Measurements from ENCODE around the gene CDKAL1. TPM values are rescaled to one million over a fixed set of nuclear protein-coding genes. Genes with fewer than 3 reads are reported as not detected.
"Not testable (repeated sequence)": the region's sequence is repeated elsewhere in the genome, so short reads cannot be mapped to it uniquely, and the experiment has no call there.

CDKAL1 gene
- total RNA-seq, 1 donor from 2014 or later = 13.4 TPM

GRCh38 chr6:21189759-21190158 lies 655.5 kb downstream of the CDKAL1 start:
- Histone ChIP-seq H3K4me3 (ENCODE audit: low read depth, low read length) (no peak overlapping the region), H3K27me3 (ENCODE audit: control insufficient read depth, insufficient read depth, low read length) (no peaks in the 10 kb centered on the region), H3K36me3 (ENCODE audit: control insufficient read depth, insufficient read depth, low read length) (no peaks in the 10 kb centered on the region)
- TF ChIP-seq CTCF (IDR thresholded peaks at IDR 0.05; ENCODE audit: insufficient read depth, low read length, severe bottlenecking) = no peak
- FAIRE-seq (no peak), DNase-seq (ENCODE audit: low read depth) (no peak)

GRCh38 chr6:21190701-21191100 lies 656.4 kb downstream of the CDKAL1 start:
- H3K27me3 ChIP-seq (ENCODE audit: control insufficient read depth, insufficient read depth, low read length) = no peaks in the 10 kb centered on the region
- FAIRE-seq = no peak
- H3K4me3 ChIP-seq (ENCODE audit: low read depth, low read length) = no peak overlapping the region
- DNase-seq (ENCODE audit: low read depth) = no peak
- no peak for TF ChIP-seq CTCF (IDR thresholded peaks at IDR 0.05; ENCODE audit: insufficient read depth, low read length, severe bottlenecking)
- no peaks in the 10 kb centered on the region for H3K36me3 ChIP-seq (ENCODE audit: control insufficient read depth, insufficient read depth, low read length)

GRCh38 chr6:21193790-21194475 lies 659.7 kb downstream of the CDKAL1 start:
- no peak overlapping the region for H3K4me3 ChIP-seq (ENCODE audit: low read depth, low read length)
- no peak for DNase-seq (ENCODE audit: low read depth)
- FAIRE-seq = no peak
- no peaks in the 10 kb centered on the region for H3K27me3 ChIP-seq (ENCODE audit: control insufficient read depth, insufficient read depth, low read length)
- no peak for TF ChIP-seq CTCF (IDR thresholded peaks at IDR 0.05; ENCODE audit: insufficient read depth, low read length, severe bottlenecking)
- H3K36me3 ChIP-seq (ENCODE audit: control insufficient read depth, insufficient read depth, low read length) = no peaks in the 10 kb centered on the region

GRCh38 chr6:21195301-21195700 lies 661.0 kb downstream of the CDKAL1 start:
- H3K36me3 ChIP-seq (ENCODE audit: control insufficient read depth, insufficient read depth, low read length); H3K27me3 ChIP-seq (ENCODE audit: control insufficient read depth, insufficient read depth, low read length); H3K4me3 ChIP-seq (ENCODE audit: low read depth, low read length); DNase-seq (ENCODE audit: low read depth); FAIRE-seq: not testable (repeated sequence)

- Histone ChIP-seq H3K4me3 (ENCODE audit: low read depth, low read length) (no peak overlapping the region), H3K27me3 (ENCODE audit: control insufficient read depth, insufficient read depth, low read length) (no peaks in the 10 kb centered on the region), H3K36me3 (ENCODE audit: control insufficient read depth, insufficient read depth, low read length) (no peaks in the 10 kb centered on the region)
- TF ChIP-seq CTCF (IDR thresholded peaks at IDR 0.05; ENCODE audit: insufficient read depth, low read length, severe bottlenecking) = no peak
- DNase-seq (ENCODE audit: low read depth) (no peak), FAIRE-seq (no peak)
Observed at GRCh38 chr6:21198032-21198640, 663.9 kb downstream of the CDKAL1 start.

GRCh38 chr6:21199262-21199661 lies 665.0 kb downstream of the CDKAL1 start:
- FAIRE-seq (no peak), DNase-seq (ENCODE audit: low read depth) (no peak)

More at GRCh38 chr6:21199262-21199661, 665.0 kb downstream of the CDKAL1 start:
- H3K27me3 ChIP-seq (ENCODE audit: control insufficient read depth, insufficient read depth, low read length) = no peaks in the 10 kb centered on the region
- no peak for TF ChIP-seq CTCF (IDR thresholded peaks at IDR 0.05; ENCODE audit: insufficient read depth, low read length, severe bottlenecking)
- H3K4me3 ChIP-seq (ENCODE audit: low read depth, low read length) = no peak overlapping the region
- no peaks in the 10 kb centered on the region for H3K36me3 ChIP-seq (ENCODE audit: control insufficient read depth, insufficient read depth, low read length)
